Daoy (cell line): Measurements from ENCODE around the gene DAPK3. TPM values are rescaled to one million over a fixed set of nuclear protein-coding genes. Genes with fewer than 3 reads are reported as not detected.
"Not testable (repeated sequence)": the region's sequence is repeated elsewhere in the genome, so short reads cannot be mapped to it uniquely, and the experiment has no call there.

Source experiments
- DNase-seq: peaks from one replicate; pipeline ENCODE4 v3.0.0-alpha.2; 2015; ENCODE audit warnings: low read depth
- total RNA-seq: library from RNA; depleted of rRNA; stranded (reverse); fragments of >200 nt; shearing (Covaris generic); gene quantifications from 2 replicates; pipeline ENCODE4 v1.2.3, GENCODE V29; 2014

The DAPK3 gene
- total RNA-seq, 1 experiment from 2014 or later = 135 TPM

- not testable (repeated sequence) for DNase-seq
These were observed 34.5 kb upstream of the DAPK3 start for GRCh38 chr19:4005436-4005835.

GRCh38 chr19:4000798-4001197 lies 29.9 kb upstream of the DAPK3 start:
- DNase-seq = not testable (repeated sequence)

- not testable (repeated sequence) for DNase-seq
These were observed 27.9 kb upstream of the DAPK3 start for GRCh38 chr19:3998667-3999412.

- DNase-seq = no peak
These were observed 24.7 kb upstream of the DAPK3 start for GRCh38 chr19:3995607-3996006.

GRCh38 chr19:3990815-3991117 lies 19.9 kb upstream of the DAPK3 start:
- DNase-seq = no peak

- peak; percentile 90 for DNase-seq
These were observed 16.9 kb upstream of the DAPK3 start for GRCh38 chr19:3987619-3988371.

GRCh38 chr19:3986260-3987041 lies 15.6 kb upstream of the DAPK3 start:
- DNase-seq = peak; percentile 78

GRCh38 chr19:3985643-3986259 lies 14.9 kb upstream of the DAPK3 start:
- DNase-seq = no peak

- DNase-seq = peak; percentile 91
These were observed 14.2 kb upstream of the DAPK3 start, which contains the start of gene EEF2 for GRCh38 chr19:3984908-3985642. Gene EEF2 (minus strand): TSS chr19:3985463. CDS start chr19:3985380, 83 bp downstream.

GRCh38 chr19:3984584-3984907 lies 13.6 kb upstream of the DAPK3 start:
- no peak for DNase-seq

- peak; percentile 63 for DNase-seq
These were observed 13.2 kb upstream of the DAPK3 start for GRCh38 chr19:3983936-3984583.

- no peak for DNase-seq
These were observed 12.6 kb upstream of the DAPK3 start for GRCh38 chr19:3983542-3983914.

- peak; percentile 71 for DNase-seq
These were observed 12.0 kb upstream of the DAPK3 start for GRCh38 chr19:3982701-3983541.

- no peak for DNase-seq
These were observed 11.1 kb upstream of the DAPK3 start for GRCh38 chr19:3981736-3982681.

GRCh38 chr19:3981373-3981735 lies 10.5 kb upstream of the DAPK3 start:
- peak; percentile 9 for DNase-seq

- peak; percentile 7 for DNase-seq
These were observed 9.7 kb upstream of the DAPK3 start for GRCh38 chr19:3980353-3981251.

- peak; percentile 14 for DNase-seq
These were observed 8.9 kb upstream of the DAPK3 start for GRCh38 chr19:3979674-3980352.
